Stomach (tissue), 9 donors: ENCODE data around the gene SULT1C2. TPM values are rescaled to one million over a fixed set of nuclear protein-coding genes. Genes with fewer than 3 reads are reported as not detected.

Source experiments
- DNase-seq, 2 donors: peaks; one replicate each; pipeline versions ENCODE4 v3.0.0 to v3.0.0-alpha.2; 2013 to 2019
- H3K27ac ChIP-seq, 5 donors: fragments of 200-600 bp in 4 of 5; sonication (generic) in 4 of 5; one replicate each; pipeline ENCODE4 v1.5.1; 2013 to 2019; ENCODE audit warnings: mild to moderate bottlenecking in 1 of 5, moderate library complexity in 1 of 5
- H3K27me3 ChIP-seq, 3 donors: fragments of 200-600 bp; sonication (generic); one replicate each; pipeline ENCODE4 v1.5.1; 2017 to 2019; ENCODE audit warnings: mixed run types in 1 of 3
- H3K36me3 ChIP-seq, 4 donors: fragments of 200-600 bp; sonication (generic); 1 replicate in 3 of 4; 2 replicates in 1 of 4; pipeline ENCODE4 v1.5.1; 2016 to 2019
- H3K4me1 ChIP-seq, 4 donors: fragments of 200-600 bp; sonication (generic); one replicate each; pipeline ENCODE4 v1.5.1; 2016 to 2019
- H3K4me3 ChIP-seq, 4 donors: fragments of 200-600 bp; sonication (generic) in 3 of 4; one replicate each; pipeline ENCODE4 v1.5.1; 2016 to 2019; ENCODE audit warnings: mild to moderate bottlenecking in 1 of 4
- H3K9me3 ChIP-seq, 4 donors: fragments of 200-600 bp; sonication (generic); one replicate each; pipeline ENCODE4 v1.5.1; 2016 to 2019
- EP300 ChIP-seq: sonication (generic); formaldehyde crosslinking; IDR thresholded peaks from one replicate; pipeline ENCODE4 v1.6.1; 2017; ENCODE audit warnings: antibody characterized with exemption
- POLR2A ChIP-seq, 4 donors: fragments of 450-650 bp; IDR thresholded peaks; one replicate each; pipeline ENCODE4 v1.6.1; 2016; ENCODE audit warnings: antibody characterized with exemption in 4 of 4, control low read depth in 2 of 4, mild to moderate bottlenecking in 1 of 4, moderate library complexity in 1 of 4
- POLR2AphosphoS5 ChIP-seq, 3 donors: sonication (generic); formaldehyde crosslinking; IDR thresholded peaks; one replicate each; pipeline ENCODE4 v1.6.1; 2016; ENCODE audit warnings: antibody characterized with exemption in 3 of 3
- WGBS, 5 donors: extraction: QIAGEN DNeasy Blood & Tissue Kit in 3 of 5; methylation state at CpG; one replicate each; pipeline versions ENCODE4 v1.1.5 to v1.1.7; 2013 to 2018; 5-methylcytosine and 5-hydroxymethylcytosine counted together
- intact Hi-C: fragments of 100-400 bp; cut with DNase I; formaldehyde crosslinking; loops from one replicate; pipeline ENCODE4 v1.15.1; 2023; ENCODE audit warnings: low total_unique reads
- polyA plus RNA-seq, 3 donors: library from polyadenylated mRNA; stranded (reverse); fragments of 200-250 nt; gene quantifications; one replicate each; pipeline ENCODE4 v1.2.3, GENCODE V29; 2013
- total RNA-seq, 5 donors: library from RNA; depleted of rRNA; stranded (reverse); fragments of >200 nt; gene quantifications; one replicate each; pipeline versions ENCODE4 v1.1.0 to v1.2.3, GENCODE V29; 2014 to 2016
- TF ChIP-seq, protein P1 (sequence below), 7 experiments: fragments of 450-650 bp in 4 of 7; fragments of 200-600 bp in 3 of 7; sonication (generic) in 3 of 7; IDR thresholded peaks; one replicate each; pipeline ENCODE4 v1.5.1; 2016 to 2019; ENCODE audit warnings: antibody characterized with exemption in 7 of 7, control low read depth in 2 of 7, mild to moderate bottlenecking in 1 of 7
- donor health status: healthy with polysubstance abuse.
- donor health status: Bipolar disorder and iron deficiency.
- donor health status: healthy.

Gene SULT1C2
- total and polyA plus RNA-seq, 8 donors, result 1.4 to 259 (median 80.3) TPM

DNA sequence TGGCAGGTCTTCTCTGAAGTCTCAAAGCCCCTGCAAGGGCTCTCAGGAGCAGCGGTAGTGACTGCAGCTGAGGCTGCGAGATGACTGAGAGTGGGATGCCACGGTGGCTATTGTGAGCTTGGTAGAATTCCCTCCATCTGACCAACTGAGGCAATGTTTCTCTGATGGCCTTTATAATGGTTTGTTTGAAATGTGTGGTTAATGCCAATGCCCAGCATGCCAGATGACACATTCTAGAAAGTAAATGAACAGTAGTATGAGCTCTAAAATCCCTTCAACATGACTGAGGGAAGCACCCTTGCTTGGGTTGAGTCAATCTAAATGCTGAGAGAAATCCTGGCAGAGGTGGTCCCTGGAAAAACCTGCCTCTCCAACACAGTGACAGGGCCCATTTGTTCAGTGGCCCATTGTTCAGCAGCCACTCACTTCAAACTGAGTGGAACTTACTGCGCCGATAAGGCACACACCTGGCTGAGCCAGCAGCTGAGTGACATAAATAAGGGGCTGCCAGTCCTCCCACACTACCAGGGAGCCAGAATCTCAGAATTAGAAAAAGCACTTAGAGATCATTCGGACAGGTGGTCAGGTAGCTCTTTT is 31.7 kb downstream of the SULT1C2 start:
- intact Hi-C loops, result no loop called here
- H3K9me3 ChIP-seq, result no peaks in the 10 kb centered on the region
- no peaks in the 10 kb centered on the region for H3K36me3 ChIP-seq
- WGBS, 5 donors, result 80 to 95% (median 91%) methylated on average over 4 to 6 of the region's 6 CpGs
- peak in 1 of 2 donors; percentile 19 for DNase-seq
- no peak overlapping the region for H3K27ac ChIP-seq
- peaks cover 0 to under 1% (median 0%) of the 10 kb centered on the region in 4 donors for H3K4me1 ChIP-seq
- H3K27me3 ChIP-seq, result no peaks in the 10 kb centered on the region
- H3K4me3 ChIP-seq, result no peak overlapping the region
- no peak for TF ChIP-seq POLR2AphosphoS5 (IDR thresholded peaks at IDR 0.05)
- TF ChIP-seq POLR2A (IDR thresholded peaks at IDR 0.05), result no peak

DNA sequence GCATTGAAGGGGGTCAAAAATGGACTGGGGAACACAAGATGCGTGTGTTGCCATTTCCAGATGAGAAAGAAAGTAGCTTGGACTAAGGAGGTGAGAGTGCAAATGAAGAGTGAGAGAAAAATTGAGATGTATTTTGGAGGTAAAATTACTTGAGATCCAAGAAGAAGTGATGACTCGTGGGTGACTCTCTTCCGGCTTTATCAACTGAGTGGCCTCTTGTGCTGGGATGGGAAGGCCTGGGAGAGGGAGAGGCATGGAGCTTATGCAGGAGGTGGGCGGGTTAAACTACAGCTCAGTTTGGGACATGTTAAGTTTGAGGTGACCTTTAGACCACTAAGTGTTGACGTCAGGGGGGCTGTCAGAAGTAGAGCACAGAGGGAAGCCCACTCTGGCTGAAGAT is 34.9 kb downstream of the SULT1C2 start:
- no peak for DNase-seq
- no peaks in the 10 kb centered on the region for H3K27me3 ChIP-seq
- 86 to 95% (median 93%) methylated on average over 5 of the region's 5 CpGs for WGBS, 5 donors
- TF ChIP-seq EP300 (no peak), POLR2AphosphoS5 (IDR thresholded peaks at IDR 0.05) (no peak), POLR2A (IDR thresholded peaks at IDR 0.05) (no peak)
- TF ChIP-seq, protein P1, sequence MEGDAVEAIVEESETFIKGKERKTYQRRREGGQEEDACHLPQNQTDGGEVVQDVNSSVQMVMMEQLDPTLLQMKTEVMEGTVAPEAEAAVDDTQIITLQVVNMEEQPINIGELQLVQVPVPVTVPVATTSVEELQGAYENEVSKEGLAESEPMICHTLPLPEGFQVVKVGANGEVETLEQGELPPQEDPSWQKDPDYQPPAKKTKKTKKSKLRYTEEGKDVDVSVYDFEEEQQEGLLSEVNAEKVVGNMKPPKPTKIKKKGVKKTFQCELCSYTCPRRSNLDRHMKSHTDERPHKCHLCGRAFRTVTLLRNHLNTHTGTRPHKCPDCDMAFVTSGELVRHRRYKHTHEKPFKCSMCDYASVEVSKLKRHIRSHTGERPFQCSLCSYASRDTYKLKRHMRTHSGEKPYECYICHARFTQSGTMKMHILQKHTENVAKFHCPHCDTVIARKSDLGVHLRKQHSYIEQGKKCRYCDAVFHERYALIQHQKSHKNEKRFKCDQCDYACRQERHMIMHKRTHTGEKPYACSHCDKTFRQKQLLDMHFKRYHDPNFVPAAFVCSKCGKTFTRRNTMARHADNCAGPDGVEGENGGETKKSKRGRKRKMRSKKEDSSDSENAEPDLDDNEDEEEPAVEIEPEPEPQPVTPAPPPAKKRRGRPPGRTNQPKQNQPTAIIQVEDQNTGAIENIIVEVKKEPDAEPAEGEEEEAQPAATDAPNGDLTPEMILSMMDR (IDR thresholded peaks at IDR 0.05), result no peak
- H3K9me3 ChIP-seq, result no peaks in the 10 kb centered on the region
- intact Hi-C loops, result no loop called here
- H3K4me1 ChIP-seq, result no peaks in the 10 kb centered on the region
- H3K36me3 ChIP-seq, result no peaks in the 10 kb centered on the region
- H3K27ac ChIP-seq, result no peak overlapping the region
- no peak overlapping the region for H3K4me3 ChIP-seq

DNA sequence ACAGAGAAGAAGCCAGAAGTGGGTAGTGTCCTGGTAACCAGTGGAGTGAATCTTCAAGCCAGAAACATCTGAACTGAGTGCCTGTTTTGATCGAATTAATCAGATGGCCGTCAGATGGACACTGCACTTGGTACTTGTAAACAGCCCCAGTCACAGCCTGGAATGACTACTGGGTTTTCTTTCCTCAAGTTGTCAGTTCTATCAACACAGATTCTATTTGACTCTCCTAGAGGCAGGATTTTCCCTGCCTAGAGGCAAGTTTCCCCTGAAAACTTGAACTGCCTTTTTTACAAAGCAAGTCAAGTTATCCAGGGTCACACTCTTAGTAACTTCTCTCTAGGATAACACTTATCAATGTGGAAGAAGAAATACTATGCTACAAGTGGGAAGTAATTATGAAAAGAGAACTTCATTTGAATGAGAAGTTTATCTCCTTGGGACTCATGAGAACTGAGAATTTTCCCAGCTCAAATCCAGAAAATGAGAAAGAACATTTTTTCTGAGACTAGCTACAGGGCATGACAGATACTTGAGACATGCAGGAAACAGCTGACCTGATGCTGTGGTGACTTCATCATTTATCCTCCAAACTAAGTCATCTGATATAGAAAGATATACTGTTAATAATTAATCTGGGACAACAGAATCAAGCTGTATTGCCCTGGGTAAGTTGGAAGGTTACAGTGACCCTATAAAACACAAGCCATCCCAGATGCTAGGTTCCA is 36.0 kb downstream of the SULT1C2 start:
- Histone ChIP-seq H3K4me1 (no peaks in the 10 kb centered on the region), H3K27me3 (no peaks in the 10 kb centered on the region), H3K36me3 (no peaks in the 10 kb centered on the region), H3K9me3 (no peaks in the 10 kb centered on the region), H3K4me3 (no peak overlapping the region), H3K27ac (no peak overlapping the region)
- no peak for DNase-seq
- TF ChIP-seq, protein P1 (IDR thresholded peaks at IDR 0.05), result no peak
- no peak for TF ChIP-seq EP300
- no peak for TF ChIP-seq POLR2A (IDR thresholded peaks at IDR 0.05)
- TF ChIP-seq POLR2AphosphoS5 (IDR thresholded peaks at IDR 0.05), result no peak
- intact Hi-C loops, result no loop called here
- WGBS, 5 donors, result 69 to 88% (median 79%) methylated on average over 2 of the region's 2 CpGs

DNA sequence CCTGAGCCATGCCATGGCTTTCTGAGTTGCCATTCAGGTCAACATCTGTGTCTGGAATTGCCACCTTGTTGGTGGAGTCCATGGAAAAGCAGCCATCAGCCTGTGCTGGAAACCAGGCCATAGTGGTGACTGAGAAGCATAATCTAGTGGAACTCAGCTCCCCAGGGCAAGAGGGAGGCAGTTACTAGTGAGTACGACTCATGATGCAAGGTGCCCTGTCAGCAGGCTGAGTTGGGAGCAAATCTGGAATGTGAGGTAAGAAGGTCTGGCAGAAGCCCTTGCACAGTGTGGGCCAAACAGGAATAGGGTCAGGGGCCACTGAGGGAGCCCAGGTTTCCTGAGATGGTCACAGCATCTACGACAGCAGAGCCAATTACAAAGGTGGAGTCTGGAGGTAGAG is 37.1 kb downstream of the SULT1C2 start:
- no peak overlapping the region for H3K4me3 ChIP-seq
- no peak for DNase-seq
- no peaks in the 10 kb centered on the region for H3K27me3 ChIP-seq
- WGBS, 5 donors, result 91 to 95% (median 93%) methylated on average over 2 of the region's 2 CpGs
- intact Hi-C loops, result no loop called here
- H3K27ac ChIP-seq, result no peak overlapping the region
- no peaks in the 10 kb centered on the region for H3K36me3 ChIP-seq
- TF ChIP-seq POLR2A (IDR thresholded peaks at IDR 0.05) (no peak), POLR2AphosphoS5 (IDR thresholded peaks at IDR 0.05) (no peak)
- TF ChIP-seq, protein P1 (IDR thresholded peaks at IDR 0.05), result no peak
- H3K9me3 ChIP-seq, result no peaks in the 10 kb centered on the region
- H3K4me1 ChIP-seq, result no peaks in the 10 kb centered on the region

DNA sequence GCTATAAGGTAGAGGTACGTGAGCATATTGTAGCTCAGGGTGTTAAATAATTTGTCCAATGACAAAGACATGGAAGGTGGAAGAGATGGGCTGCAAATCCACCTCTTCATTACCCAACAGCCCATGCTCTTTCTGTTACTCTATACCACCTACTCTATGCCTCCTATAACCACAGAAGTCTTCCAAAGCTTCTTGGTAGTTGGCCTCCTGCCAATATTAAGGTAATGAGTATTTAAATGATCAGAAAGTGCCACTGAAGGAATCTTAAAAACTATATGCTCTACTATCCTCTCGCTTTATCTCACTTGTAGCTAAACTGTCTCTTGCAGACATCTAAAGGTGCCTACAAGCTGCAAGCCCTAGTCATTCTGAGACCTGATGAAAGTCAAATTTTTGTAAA is 41.1 kb downstream of the SULT1C2 start:
- 95 to 100% (median 96%) methylated on average over 2 of the region's 2 CpGs for WGBS, 5 donors
- TF ChIP-seq, protein P1 (IDR thresholded peaks at IDR 0.05), result no peak
- no peaks in the 10 kb centered on the region for H3K9me3 ChIP-seq

More for the DNA sequence above, 41.1 kb downstream of the SULT1C2 start:
- Histone ChIP-seq H3K36me3 (no peaks in the 10 kb centered on the region), H3K4me1 (no peaks in the 10 kb centered on the region), H3K27me3 (no peaks in the 10 kb centered on the region), H3K4me3 (no peak overlapping the region), H3K27ac (no peak overlapping the region)
- no peak for DNase-seq
- intact Hi-C loops, result no loop called here
